ENCODE results near the gene LMO2. TPM values are rescaled to one million over a fixed set of nuclear protein-coding genes. Genes with fewer than 3 reads are reported as not detected.

Gene LMO2
- total RNA-seq, 4 donors from 2014 or later, result 9.4 to 53.3 (median 25.8) TPM

DNA sequence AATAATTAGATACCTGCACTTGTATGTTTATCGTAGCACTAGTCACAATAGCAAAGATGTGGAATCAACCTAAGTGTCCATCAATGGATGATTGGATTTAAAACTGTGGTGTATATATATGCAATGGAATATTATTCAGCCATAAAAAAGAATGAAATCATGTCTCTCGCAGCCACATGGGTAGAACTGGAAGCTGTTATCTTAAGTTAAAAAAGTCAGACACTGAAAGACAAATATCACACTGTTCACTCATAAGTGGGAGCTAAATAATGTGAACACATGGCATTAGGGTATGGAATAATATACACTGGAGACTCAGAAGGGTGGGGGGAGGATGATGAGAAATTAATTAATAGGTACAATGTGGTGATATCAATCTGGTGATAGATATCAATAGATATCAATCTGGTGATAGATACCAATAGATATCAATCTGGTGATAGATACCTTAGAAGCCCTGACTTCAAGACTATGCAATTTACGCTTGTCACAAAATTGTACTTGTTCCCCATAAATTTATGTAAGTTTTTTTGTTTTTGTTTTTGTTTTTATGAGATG, 2.0 kb downstream of the LMO2 start:
- ATAC-seq (ENCODE audit: low FRiP score) (no peak), DNase-seq (ENCODE audit: low spot score) (no peak)
- no peak for TF ChIP-seq CTCF (IDR thresholded peaks at IDR 0.05)

DNA sequence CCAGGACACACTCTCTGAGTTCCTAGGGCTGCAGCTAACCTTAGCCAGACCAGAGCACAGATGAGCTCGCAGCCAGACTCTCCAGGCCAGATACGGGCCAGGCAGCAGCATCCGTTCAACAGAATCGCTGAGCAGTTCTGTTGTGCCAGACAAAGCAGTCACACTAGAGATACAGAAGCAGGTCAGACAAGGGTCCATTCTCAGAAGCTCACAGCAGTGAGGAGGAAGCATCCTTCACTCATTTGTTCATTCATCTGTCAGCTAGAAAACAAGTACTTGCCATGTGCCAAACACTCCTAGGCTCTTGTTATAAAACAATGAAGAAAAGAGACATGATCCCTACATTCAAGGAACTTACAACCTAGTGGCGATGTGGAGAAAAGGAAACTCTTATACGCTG, 2.6 kb downstream of the LMO2 start:
- ATAC-seq (ENCODE audit: low FRiP score), result no peak
- DNase-seq (ENCODE audit: low spot score), result no peak
- TF ChIP-seq CTCF (IDR thresholded peaks at IDR 0.05), result no peak

GRCh38 chr11:33887886-33888285, 4.0 kb downstream of the LMO2 start:
- ATAC-seq (ENCODE audit: low FRiP score), result no peak
- no peak for TF ChIP-seq CTCF (IDR thresholded peaks at IDR 0.05)
- DNase-seq (ENCODE audit: low spot score), result no peak

DNA sequence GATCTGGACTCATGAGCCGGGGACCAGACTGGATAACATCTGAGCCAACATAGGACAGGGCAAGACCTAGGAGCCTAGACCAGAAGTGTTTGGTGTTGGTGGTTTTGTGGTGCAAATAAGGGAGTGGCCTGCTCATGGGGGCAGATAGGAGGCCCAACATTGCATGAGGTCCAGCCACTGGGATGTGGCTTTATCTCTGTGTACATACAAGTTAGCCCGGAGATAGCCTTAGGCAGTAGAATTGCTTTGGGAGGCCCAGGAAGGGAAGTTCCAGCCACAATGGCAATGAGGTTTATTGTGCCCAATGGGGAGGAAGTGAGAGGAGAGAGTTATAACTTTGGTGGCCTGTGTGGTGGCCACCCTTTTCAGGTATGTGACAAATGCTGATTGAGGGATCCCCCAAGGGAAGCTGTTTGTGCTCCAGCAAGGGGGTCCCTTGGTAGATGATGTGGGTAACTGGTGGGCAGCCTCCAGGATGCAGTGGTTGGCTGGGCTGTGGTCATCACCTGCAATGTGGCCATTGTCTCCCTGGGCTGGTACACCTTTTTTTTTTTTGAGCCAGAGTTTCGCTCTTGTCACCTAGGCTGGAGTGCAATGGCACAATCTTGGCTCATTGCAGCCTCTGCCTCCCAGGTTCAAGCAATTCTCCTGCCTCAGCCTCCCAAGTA, 6.4 kb downstream of the LMO2 start:
- ATAC-seq (ENCODE audit: low FRiP score) (no peak), DNase-seq (ENCODE audit: low spot score) (no peak)
- no peak for TF ChIP-seq CTCF (IDR thresholded peaks at IDR 0.05)

DNA sequence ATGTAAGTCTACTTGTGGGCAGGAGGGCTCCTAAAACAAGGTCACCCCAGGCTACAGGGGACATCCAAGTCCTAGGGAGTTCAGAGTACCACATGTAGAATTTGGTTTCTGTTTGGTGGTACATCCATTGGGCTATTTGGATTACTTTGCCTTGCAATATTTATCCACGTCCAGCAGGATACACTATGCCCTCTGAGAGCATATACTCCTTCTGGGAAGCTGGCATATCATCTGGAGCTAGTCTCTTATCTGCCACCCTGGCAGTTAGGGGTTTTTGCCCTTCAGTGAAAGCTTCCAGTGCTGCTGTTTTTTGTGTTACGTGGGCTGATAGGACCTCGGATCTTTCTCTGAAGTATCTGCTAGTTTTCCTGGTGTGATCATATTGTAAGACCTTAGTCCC, 7.3 kb downstream of the LMO2 start:
- no peak for TF ChIP-seq CTCF (IDR thresholded peaks at IDR 0.05)
- no peak for DNase-seq (ENCODE audit: low spot score)
- ATAC-seq (ENCODE audit: low FRiP score), result no peak

DNA sequence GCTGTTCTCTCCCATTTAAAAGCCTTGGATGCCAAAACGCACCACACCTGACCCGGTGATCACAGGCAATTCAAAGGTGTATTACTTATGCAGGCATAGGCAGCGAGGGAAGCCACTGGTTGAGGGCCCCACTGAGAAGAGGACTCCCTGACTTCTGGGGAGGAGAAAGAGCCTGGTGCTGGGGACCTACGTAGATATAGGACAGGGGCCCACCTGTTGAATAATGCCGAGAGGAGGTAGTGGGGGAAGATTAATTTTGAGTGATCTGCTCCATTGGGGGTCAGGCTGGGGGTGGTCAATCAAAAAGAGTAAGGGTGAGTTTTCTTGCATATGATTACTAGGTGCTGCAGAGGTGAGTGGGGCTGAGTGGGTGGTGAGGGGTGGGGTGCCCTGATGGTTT, 7.8 kb downstream of the LMO2 start:
- DNase-seq (ENCODE audit: low spot score), result no peak
- no peak for TF ChIP-seq CTCF (IDR thresholded peaks at IDR 0.05)
- ATAC-seq (ENCODE audit: low FRiP score), result no peak

Measured in omental fat pad (tissue), 4 donors.